DOHH2 (cell line): Measurements from ENCODE around the gene CA9.

Source experiments
- H3F3A ChIP-seq: fragments of 200-600 bp; sonication (generic), shearing (Covaris generic); 2 replicates; pipeline ENCODE4 v1.6.0; 2016; ENCODE audit warnings: antibody characterized with exemption, mild to moderate bottlenecking; ENCODE audit not compliant: control insufficient read depth, insufficient read depth
- H3K27ac ChIP-seq: fragments of 200-600 bp; sonication (generic); 2 replicates; pipeline ENCODE4 v1.5.1; 2014; ENCODE audit warnings: low read depth, mild to moderate bottlenecking, low read length, moderate library complexity
- H3K27me3 ChIP-seq: fragments of 200-600 bp; sonication (generic); 2 replicates; pipeline ENCODE4 v1.6.1; 2014; ENCODE audit warnings: mild to moderate bottlenecking, low read length, mixed read lengths; ENCODE audit not compliant: control insufficient read depth
- H3K36me3 ChIP-seq: fragments of 200-600 bp; sonication (generic); 2 replicates; pipeline ENCODE4 v1.6.1; 2014; ENCODE audit warnings: mild to moderate bottlenecking, low read length, moderate library complexity, mixed read lengths; ENCODE audit not compliant: control insufficient read depth
- H3K4me1 ChIP-seq: fragments of 200-600 bp; sonication (generic); 2 replicates; pipeline ENCODE4 v1.6.1; 2014; ENCODE audit warnings: mild to moderate bottlenecking, low read length, mixed read lengths; ENCODE audit not compliant: control insufficient read depth
- H3K4me2 ChIP-seq: fragments of 200-600 bp; sonication (generic); 2 replicates; pipeline ENCODE4 v1.6.0; 2014; ENCODE audit warnings: mild to moderate bottlenecking, low read length, moderate library complexity
- H3K4me3 ChIP-seq: fragments of 200-600 bp; sonication (generic); 2 replicates; pipeline ENCODE4 v1.5.1; 2014; ENCODE audit warnings: mild to moderate bottlenecking, low read length, mixed read lengths
- H3K79me2 ChIP-seq: fragments of 200-600 bp; sonication (generic); 2 replicates; pipeline ENCODE4 v1.6.1; 2014; ENCODE audit warnings: mild to moderate bottlenecking, low read length, mixed read lengths; ENCODE audit not compliant: control insufficient read depth
- H3K9me2 ChIP-seq: fragments of 200-600 bp; sonication (generic); replicated peaks from 2 replicates; pipeline ENCODE4 v1.6.1; 2014; ENCODE audit warnings: mild to moderate bottlenecking, low read length, mixed read lengths; ENCODE audit not compliant: control insufficient read depth
- H3K9me3 ChIP-seq: fragments of 200-600 bp; sonication (generic); 2 replicates; pipeline ENCODE4 v1.6.1; 2014; ENCODE audit warnings: antibody characterized with exemption, low read length, mixed read lengths; ENCODE audit not compliant: control insufficient read depth, insufficient read depth
- H4K20me1 ChIP-seq: fragments of 200-600 bp; sonication (generic); 2 replicates; pipeline ENCODE4 v1.6.0; 2014; ENCODE audit warnings: low read depth, mild to moderate bottlenecking, antibody characterized with exemption, low read length, moderate library complexity; ENCODE audit not compliant: control insufficient read depth, insufficient read depth
- EZH2phosphoT487 ChIP-seq: fragments of 200-600 bp; sonication (generic); IDR thresholded peaks from 2 replicates; pipeline ENCODE4 v1.6.1; 2017; ENCODE audit warnings: borderline replicate concordance, mild to moderate bottlenecking, antibody characterized with exemption, low read length, moderate library complexity, mixed read lengths
- TF ChIP-seq, protein P1 (sequence below): fragments of 200-600 bp; sonication (generic); IDR thresholded peaks from one replicate; pipeline ENCODE4 v1.5.1; 2014; ENCODE audit warnings: antibody characterized with exemption, mild to moderate bottlenecking, low read depth, low read length; ENCODE audit not compliant: poor library complexity, severe bottlenecking

The CA9 gene

DNA sequence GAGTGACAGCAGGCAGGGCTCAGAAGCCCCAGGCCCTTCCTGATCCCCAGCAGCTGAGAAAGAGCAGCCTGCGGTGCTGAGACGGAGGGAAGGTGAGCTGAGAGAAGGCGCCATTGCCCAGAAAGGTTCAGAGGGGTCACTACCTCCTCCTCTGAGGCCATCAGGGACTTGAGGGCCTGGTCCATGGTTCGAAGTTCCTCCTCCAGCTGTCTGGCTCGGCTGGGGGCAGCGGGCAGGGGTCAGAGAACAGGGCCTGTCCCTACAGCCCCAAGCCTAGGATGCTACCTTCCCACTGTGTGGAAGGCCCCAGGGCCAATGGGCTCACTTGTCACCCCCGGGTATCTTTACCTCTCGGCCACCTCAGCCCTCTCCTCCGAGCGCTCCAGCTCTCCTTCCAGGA, 11.2 kb downstream of the CA9 start:
- no peaks in the 10 kb centered on the region for H3K9me2 ChIP-seq
- H3K4me2 ChIP-seq, result no peak overlapping the region
- peaks cover 53% of the 10 kb centered on the region for H3K4me1 ChIP-seq
- TF ChIP-seq, protein P1, sequence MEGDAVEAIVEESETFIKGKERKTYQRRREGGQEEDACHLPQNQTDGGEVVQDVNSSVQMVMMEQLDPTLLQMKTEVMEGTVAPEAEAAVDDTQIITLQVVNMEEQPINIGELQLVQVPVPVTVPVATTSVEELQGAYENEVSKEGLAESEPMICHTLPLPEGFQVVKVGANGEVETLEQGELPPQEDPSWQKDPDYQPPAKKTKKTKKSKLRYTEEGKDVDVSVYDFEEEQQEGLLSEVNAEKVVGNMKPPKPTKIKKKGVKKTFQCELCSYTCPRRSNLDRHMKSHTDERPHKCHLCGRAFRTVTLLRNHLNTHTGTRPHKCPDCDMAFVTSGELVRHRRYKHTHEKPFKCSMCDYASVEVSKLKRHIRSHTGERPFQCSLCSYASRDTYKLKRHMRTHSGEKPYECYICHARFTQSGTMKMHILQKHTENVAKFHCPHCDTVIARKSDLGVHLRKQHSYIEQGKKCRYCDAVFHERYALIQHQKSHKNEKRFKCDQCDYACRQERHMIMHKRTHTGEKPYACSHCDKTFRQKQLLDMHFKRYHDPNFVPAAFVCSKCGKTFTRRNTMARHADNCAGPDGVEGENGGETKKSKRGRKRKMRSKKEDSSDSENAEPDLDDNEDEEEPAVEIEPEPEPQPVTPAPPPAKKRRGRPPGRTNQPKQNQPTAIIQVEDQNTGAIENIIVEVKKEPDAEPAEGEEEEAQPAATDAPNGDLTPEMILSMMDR, result no peak
- no peak for TF ChIP-seq EZH2phosphoT487
- no peaks in the 10 kb centered on the region for H3K27me3 ChIP-seq
- no peak overlapping the region for H3K27ac ChIP-seq
- no peaks in the 10 kb centered on the region for H3K9me3 ChIP-seq
- H3F3A ChIP-seq, result no peaks in the 10 kb centered on the region
- H3K79me2 ChIP-seq, result no peaks in the 10 kb centered on the region
- H4K20me1 ChIP-seq, result no peaks in the 10 kb centered on the region
- H3K36me3 ChIP-seq, result no peaks in the 10 kb centered on the region
- no peak overlapping the region for H3K4me3 ChIP-seq

DNA sequence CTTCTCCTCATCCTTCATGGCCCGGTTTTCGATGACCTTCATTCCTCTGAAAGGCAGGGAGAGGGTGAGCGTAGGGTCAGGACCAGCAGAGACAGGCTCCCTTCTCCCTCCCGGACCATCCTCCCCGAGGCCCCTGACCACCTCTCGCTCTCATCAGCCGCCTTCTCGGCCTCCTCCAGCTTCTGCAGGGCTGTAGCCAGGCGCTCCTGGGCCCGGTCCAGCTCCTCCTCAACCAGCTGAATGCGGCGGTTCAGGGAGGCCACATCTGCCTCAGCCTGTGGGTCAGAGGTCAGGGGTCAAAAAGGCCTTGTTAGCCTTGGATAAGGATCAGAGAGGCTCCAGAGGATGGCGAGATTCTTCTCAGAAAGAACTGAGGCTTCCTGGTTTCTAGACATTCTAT, 11.8 kb downstream of the CA9 start:
- no peaks in the 10 kb centered on the region for H3K9me3 ChIP-seq
- no peak overlapping the region for H3K27ac ChIP-seq
- H3K36me3 ChIP-seq, result no peaks in the 10 kb centered on the region
- TF ChIP-seq, protein P1, result no peak
- TF ChIP-seq EZH2phosphoT487, result no peak
- H3F3A ChIP-seq, result no peaks in the 10 kb centered on the region
- H3K9me2 ChIP-seq, result no peaks in the 10 kb centered on the region
- H3K4me3 ChIP-seq, result no peak overlapping the region
- peaks cover 52% of the 10 kb centered on the region for H3K4me1 ChIP-seq
- H3K4me2 ChIP-seq, result no peak overlapping the region
- H3K79me2 ChIP-seq, result no peaks in the 10 kb centered on the region
- H3K27me3 ChIP-seq, result no peaks in the 10 kb centered on the region
- H4K20me1 ChIP-seq, result no peaks in the 10 kb centered on the region

DNA sequence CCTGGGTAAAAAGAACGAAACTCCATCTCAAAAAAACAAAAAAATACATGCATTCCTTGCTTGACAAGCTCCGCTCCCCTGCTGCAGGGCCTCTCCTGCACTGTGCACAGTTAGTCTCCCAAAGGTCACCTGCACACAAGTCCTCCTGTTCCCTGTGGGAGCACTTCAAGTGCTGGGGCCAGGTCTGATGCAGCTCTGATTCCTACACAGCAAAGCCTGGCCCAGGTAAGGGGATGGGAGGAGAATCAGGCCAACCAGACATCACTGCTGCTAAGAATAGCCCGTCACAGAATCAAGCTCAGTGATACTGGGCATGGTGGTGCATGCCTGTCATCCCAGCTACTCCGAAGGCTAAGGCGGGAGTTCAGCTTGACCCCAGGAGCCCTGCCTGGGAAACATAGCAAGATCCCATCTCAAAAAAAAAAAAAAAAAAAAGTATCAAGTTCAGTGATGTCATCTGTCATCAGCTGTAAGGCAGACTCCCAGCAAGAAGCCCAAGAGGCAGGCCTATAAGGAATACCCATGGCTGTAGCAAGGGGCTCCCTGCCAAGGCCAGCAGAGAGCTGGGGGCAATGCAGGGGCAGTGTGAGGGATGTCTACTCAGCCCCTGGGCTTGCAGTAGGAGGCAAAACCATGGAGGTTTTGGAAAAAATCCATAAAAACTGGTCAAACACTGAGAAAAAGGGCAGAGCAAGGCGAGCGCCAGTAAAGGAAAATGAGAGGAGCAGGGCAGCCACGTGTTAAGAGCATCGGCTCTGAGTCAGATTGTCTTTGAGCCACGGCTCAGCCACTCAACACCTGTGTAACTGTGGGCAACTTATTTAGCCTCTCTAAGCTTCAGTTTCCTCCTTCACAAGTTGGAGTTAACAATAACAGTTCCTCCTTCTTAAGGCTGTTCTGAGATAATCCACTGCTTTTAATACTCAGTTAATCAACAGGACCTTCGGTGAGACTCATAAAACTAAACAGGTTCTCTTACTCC, 12.8 kb downstream of the CA9 start:
- H3K36me3 ChIP-seq, result no peaks in the 10 kb centered on the region
- no peaks in the 10 kb centered on the region for H3K9me3 ChIP-seq
- H3K4me2 ChIP-seq, result peak overlapping the region; percentile 52
- no peak for TF ChIP-seq EZH2phosphoT487
- TF ChIP-seq, protein P1, result no peak
- H3K79me2 ChIP-seq, result no peaks in the 10 kb centered on the region
- peaks cover 50% of the 10 kb centered on the region for H3K4me1 ChIP-seq
- peak overlapping the region; percentile 47 for H3K27ac ChIP-seq
- H3K27me3 ChIP-seq, result no peaks in the 10 kb centered on the region
- H3F3A ChIP-seq, result peaks cover 2% of the 10 kb centered on the region; the same call in 1 of the 2 replicates
- peak overlapping the region; percentile 32 for H3K4me3 ChIP-seq
- H4K20me1 ChIP-seq, result no peaks in the 10 kb centered on the region
- no peaks in the 10 kb centered on the region for H3K9me2 ChIP-seq
